ENCODE results near the gene PRDM15.

DNA sequence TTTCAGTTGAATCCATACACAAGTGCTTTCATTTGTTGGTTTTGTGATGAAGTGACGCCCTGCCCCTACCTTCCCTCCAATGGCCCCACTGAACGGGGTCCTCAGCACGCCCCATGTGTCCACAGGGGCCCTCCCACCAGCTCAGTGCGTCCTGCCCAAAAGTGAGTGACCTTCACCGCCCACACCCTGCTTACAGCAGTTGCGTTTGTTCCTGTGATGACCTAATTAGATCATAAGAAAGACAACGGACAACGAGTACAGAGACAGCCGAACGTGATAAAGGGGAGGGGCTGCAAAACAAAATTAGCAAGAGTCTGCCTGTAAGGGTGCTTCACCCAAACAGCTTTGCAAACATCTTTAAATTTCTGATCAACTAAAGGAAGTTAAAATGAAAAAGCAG, 74.1 kb downstream of the PRDM15 start:
- TF ChIP-seq, protein P1, sequence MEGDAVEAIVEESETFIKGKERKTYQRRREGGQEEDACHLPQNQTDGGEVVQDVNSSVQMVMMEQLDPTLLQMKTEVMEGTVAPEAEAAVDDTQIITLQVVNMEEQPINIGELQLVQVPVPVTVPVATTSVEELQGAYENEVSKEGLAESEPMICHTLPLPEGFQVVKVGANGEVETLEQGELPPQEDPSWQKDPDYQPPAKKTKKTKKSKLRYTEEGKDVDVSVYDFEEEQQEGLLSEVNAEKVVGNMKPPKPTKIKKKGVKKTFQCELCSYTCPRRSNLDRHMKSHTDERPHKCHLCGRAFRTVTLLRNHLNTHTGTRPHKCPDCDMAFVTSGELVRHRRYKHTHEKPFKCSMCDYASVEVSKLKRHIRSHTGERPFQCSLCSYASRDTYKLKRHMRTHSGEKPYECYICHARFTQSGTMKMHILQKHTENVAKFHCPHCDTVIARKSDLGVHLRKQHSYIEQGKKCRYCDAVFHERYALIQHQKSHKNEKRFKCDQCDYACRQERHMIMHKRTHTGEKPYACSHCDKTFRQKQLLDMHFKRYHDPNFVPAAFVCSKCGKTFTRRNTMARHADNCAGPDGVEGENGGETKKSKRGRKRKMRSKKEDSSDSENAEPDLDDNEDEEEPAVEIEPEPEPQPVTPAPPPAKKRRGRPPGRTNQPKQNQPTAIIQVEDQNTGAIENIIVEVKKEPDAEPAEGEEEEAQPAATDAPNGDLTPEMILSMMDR (IDR thresholded peaks at IDR 0.05): no peak
- TF ChIP-seq POLR2A (IDR thresholded peaks at IDR 0.05): no peak
- TF ChIP-seq POLR2AphosphoS5 (IDR thresholded peaks at IDR 0.05): no peak

Data from transverse colon (tissue), 4 donors.